Mesenchymal stem cell (in vitro differentiated cells and primary cell): Measurements from ENCODE around the gene AMER2. TPM values are rescaled to one million over a fixed set of nuclear protein-coding genes. Genes with fewer than 3 reads are reported as not detected.

ENCODE experiments used
- small RNA-seq: library from polyadenylated mRNA; stranded (forward); fragments of <200 nt; extraction: miRNeasy Mini kit (QIAGEN cat#:217004); gene quantifications from one replicate; pipeline ENCODE3, GENCODE V24; 2013; ENCODE audit warnings: low read depth

AMER2 gene

Small RNA genes lying within 50 kb of the gene (small RNA-seq; reads per million reads assigned to genes)
- gene AL359757.1 (not detected), gene AL359757.2 (not detected)
